H1 (cell line): ENCODE data around the gene KLHL21. TPM values are rescaled to one million over a fixed set of nuclear protein-coding genes. Genes with fewer than 3 reads are reported as not detected.

Experiments used
- ASH2L ChIP-seq: fragments of 200-600, 300-600 bp; sonication (generic); IDR thresholded peaks from one replicate; pipeline ENCODE4 v1.7.1; 2017; ENCODE audit warnings: low read length
- CHD1 ChIP-seq: IDR thresholded peaks from 2 replicates; pipeline ENCODE4 v1.6.1; 2012; ENCODE audit warnings: low read depth, low read length, improper control_type of control experiment
- CREB1 ChIP-seq: IDR thresholded peaks from 2 replicates; pipeline ENCODE4 v1.6.1; 2012; ENCODE audit warnings: inconsistent platforms
- EZH2 ChIP-seq: fragments of 200-600 bp; sonication (generic); IDR thresholded peaks from 2 replicates; pipeline ENCODE4 v1.7.1; 2012; ENCODE audit warnings: low read depth, mild to moderate bottlenecking, moderate library complexity, low read length, inconsistent platforms; ENCODE audit not compliant: severe bottlenecking
- FOSL1 ChIP-seq: IDR thresholded peaks from 2 replicates; pipeline ENCODE4 v1.6.1; 2011; ENCODE audit warnings: mild to moderate bottlenecking, low read depth, low read length, moderate library complexity; ENCODE audit not compliant: insufficient read depth
- JUN ChIP-seq: IDR thresholded peaks from 2 replicates; pipeline ENCODE4 v1.6.1; 2011; ENCODE audit warnings: low read depth, mild to moderate bottlenecking, improper control_type of control experiment, low read length
- KDM4A ChIP-seq: IDR thresholded peaks from one replicate; pipeline ENCODE4 v1.7.1; 2012; ENCODE audit warnings: low read depth, mild to moderate bottlenecking, moderate library complexity, low read length, inconsistent platforms; ENCODE audit not compliant: severe bottlenecking
- RBBP5 ChIP-seq: IDR thresholded peaks from 2 replicates; pipeline ENCODE4 v1.7.1; 2012; ENCODE audit warnings: low read depth, mild to moderate bottlenecking, inconsistent platforms, low read length, moderate library complexity, borderline replicate concordance
- SIRT6 ChIP-seq: IDR thresholded peaks from one replicate; pipeline ENCODE4 v1.7.1; 2012; ENCODE audit warnings: low read length, inconsistent platforms
- TAF1 ChIP-seq: IDR thresholded peaks from 2 replicates; pipeline ENCODE4 v1.6.1; 2011; ENCODE audit warnings: mild to moderate bottlenecking, low read depth, low read length
- polyA plus RNA-seq, 7 experiments: library from polyadenylated mRNA; depleted of rRNA in 3 of 7; stranded (reverse) in 5 of 7; unstranded in 2 of 7; fragments of >200 nt in 5 of 7; fragments of 200-250 nt in 2 of 7; gene quantifications; 1 replicate in 5 of 7; 2 replicates in 1 of 7; 4 replicates in 1 of 7; pipeline versions ENCODE4 v1.2.1 to v1.2.3, GENCODE V29; 2011 to 2013; ENCODE audit warnings: missing spikeins in 2 of 7, mixed read lengths in 2 of 7
- total RNA-seq: library from RNA; stranded (reverse); fragmentation: NEBNext Ultra II Directional; extraction: Animal tissue kit (Norgen Biotek cat#: 25700); gene quantifications from 2 replicates; pipeline ENCODE4 v1.2.1, GENCODE V29; 2021

Gene KLHL21
- total and polyA plus RNA-seq, 2 of the 8 experiments (the other 6 are each of a cell fraction or from before 2014, with no cell fraction given) = 11.9 to 22.3 TPM

- TF ChIP-seq EZH2 = no peak
- no peak for TF ChIP-seq RBBP5
- TF ChIP-seq FOSL1 = no peak
- TF ChIP-seq ASH2L = no peak
- no peak for TF ChIP-seq CREB1
- no peak for TF ChIP-seq CHD1
- no peak for TF ChIP-seq KDM4A
- no peak for TF ChIP-seq TAF1
- no peak for TF ChIP-seq SIRT6
- TF ChIP-seq JUN = no peak
Measured at GRCh38 chr1:6585081-6585722, 17.5 kb downstream of the KLHL21 start (continued).
